ENCODE results near the gene RPTOR. TPM values are rescaled to one million over a fixed set of nuclear protein-coding genes. Genes with fewer than 3 reads are reported as not detected.
"Not testable (repeated sequence)": the region's sequence is repeated elsewhere in the genome, so short reads cannot be mapped to it uniquely, and the experiment has no call there.

Gene RPTOR
- polyA plus RNA-seq, 1 donor: 31.1 TPM

DNA sequence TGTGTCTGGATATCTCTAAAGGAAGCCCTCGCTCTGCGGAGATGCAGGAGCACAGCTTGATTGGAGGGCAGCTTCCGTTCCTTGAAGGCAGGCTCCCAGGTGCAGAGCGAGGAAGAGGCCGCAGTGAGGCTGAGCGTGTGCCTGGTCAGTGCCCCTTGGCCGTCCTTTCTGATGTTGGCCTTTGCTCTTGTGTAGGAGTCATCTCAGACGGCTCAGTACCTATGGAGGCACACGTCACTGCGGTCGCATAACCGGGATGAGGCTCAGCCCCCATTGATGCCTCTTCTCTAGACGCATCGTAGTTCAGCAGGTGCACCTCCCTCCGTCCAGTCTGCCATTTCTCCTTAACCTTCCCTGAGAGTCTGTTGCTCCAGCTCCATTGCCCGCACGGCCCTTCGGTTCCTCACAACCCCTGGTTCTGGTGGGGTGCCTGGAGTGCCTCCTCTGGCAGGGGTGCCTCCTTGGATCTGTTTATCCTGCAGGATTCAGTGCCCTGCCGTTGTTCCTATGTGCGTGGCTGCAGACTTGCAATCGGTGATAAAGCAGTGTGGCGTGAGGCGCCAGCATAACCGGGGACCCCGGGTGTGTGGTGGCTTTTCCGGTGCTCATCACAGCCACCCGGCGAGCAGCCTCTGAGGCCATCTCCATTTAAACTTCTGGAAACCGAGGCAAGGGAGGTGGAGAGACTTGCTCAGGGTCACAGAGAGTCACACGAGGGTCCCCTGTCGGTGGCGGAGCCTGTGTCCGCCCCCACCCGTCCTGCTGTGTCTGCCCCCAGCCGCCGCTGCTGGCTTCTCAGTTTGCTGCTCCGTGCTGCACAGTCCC lies 258.2 kb downstream of the RPTOR start:
- no peak for DNase-seq

DNA sequence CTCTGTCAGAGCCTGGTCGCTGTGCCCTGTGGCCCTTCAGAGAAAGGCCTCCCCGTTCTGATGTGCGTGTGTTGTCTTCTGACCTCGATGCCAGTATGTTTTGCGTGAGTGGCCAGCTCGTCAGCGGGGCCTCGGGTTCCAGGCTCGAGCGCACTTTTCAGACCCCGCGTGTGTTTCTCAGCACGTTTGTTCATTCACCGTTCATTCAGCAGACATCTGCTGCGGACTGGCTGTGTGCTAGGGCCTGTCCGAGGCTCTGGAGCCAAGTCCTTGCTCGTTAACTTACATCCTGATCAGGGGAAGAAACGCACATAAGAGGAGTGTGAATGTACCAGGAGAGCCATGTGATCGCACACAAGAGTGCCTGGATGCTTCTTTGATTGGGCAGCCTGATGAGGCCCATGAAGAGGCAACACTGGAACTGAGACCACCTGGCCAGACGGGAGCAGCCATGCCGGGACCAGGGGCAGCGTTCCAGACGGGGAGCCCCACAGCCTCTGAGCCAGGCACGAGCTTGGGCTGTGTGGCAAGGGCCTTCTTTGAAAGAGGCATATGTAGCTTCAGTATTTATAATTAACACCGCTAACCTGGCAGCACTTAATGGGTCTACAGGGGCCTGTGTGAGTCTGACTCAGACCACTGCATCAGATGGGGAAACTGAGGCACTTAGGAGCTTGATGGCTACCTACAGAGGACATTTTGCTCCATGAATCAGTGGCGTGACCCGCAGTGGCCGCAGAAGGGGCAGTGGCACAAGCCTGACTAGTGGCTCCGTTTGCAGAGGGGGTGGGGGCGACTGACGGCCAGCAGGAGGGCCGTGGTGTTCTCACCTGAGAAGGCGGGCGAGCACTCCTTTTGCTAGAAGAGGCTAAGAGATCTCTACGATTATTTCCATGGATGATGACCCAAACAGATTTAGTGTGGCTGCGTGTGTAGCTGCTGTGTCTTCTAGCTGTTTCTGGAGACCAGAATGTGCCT lies 259.1 kb downstream of the RPTOR start:
- DNase-seq: no peak

DNA sequence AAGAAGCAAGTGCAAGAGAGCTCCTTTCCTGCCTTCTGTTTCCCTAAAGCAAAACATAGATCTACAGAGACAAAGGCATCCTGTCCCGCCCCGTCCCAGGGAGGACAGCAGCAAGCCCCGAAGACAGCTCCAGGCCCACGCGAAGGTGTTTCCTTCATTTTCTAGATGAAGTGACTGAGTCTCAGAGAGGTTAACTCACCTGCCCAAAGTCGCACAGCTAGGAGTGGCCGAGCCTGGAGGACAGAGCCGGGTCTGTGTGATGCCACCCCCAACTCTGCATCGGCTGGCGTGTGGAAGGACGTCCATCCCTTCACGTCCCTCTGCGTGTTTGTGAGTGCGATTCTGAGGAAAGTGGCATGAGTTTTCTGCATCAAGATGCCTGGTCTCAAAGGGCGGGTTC lies 259.8 kb downstream of the RPTOR start:
- no peak for DNase-seq

DNA sequence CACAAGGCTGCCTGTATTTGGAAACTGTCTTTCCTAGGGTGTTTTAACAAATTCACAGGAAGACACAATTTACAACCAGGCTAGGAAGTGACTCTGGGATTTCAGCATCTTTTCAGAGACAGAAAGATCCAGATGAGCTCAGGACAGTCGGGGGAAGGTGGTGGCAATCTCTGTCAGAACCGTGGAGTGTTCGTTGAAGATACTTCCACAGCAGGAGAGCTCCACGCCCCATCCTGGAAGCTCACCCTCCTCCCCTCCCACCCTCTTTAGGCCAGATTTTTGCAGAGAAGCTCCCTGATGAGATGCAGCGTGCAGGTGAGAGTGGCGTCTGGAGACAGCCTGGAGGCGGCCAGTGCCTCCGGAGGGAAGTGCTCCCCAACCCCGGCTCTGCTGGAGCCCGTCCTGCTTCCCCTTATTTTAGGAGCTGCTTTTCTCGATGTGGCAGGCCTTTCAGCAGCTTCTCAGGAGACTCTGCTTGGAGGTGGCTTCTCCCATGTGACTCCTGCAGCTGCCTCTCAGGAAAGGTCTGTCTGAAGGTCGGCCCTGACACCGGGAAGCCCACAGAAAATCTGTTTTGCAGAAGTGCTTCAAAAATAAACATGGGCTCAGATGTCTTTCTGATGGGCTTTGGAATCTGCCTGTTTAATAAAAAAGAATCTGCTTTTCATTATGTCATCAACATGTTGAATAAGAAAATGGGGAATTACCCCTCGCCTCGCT lies 260.6 kb downstream of the RPTOR start:
- DNase-seq: no peak

DNA sequence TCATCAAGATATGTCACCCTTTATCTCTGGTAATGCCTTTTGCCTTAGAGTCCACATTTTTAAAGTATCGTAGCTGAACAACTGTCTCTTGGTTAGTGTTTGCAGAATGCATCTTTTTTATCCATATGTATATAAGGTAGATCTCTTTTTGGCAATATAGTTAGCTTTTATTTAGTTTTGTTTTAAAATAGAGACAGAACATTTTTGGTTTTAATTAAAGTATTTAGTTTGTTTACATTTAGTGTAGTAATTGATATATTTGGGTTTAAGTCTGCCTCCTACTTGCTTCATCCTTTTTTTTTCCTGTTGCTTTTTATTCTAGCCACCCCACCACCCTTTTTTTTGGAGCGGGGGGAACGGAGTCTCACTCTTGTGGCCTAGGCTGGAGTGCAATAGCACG lies 262.4 kb downstream of the RPTOR start:
- DNase-seq: no peak

DNA sequence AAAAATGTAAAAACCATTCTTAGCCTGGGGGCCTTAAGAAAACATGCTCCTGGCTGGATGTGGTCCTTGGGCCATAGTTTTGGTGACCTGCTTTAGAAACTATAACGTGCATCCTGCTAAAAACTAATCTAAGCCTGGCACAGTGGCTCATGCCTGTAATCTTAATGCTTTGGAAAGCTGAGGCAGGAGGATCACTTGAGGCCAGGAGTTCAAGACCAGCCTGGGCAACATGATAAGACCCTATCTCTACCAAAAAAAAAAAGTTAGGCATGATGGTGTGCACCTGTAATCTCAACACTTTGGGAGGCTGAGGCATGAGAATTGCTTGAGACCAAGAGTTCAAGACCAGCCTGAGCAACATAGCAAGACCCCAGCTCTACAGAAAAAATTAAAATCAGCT lies 263.2 kb downstream of the RPTOR start:
- no peak for DNase-seq

DNA sequence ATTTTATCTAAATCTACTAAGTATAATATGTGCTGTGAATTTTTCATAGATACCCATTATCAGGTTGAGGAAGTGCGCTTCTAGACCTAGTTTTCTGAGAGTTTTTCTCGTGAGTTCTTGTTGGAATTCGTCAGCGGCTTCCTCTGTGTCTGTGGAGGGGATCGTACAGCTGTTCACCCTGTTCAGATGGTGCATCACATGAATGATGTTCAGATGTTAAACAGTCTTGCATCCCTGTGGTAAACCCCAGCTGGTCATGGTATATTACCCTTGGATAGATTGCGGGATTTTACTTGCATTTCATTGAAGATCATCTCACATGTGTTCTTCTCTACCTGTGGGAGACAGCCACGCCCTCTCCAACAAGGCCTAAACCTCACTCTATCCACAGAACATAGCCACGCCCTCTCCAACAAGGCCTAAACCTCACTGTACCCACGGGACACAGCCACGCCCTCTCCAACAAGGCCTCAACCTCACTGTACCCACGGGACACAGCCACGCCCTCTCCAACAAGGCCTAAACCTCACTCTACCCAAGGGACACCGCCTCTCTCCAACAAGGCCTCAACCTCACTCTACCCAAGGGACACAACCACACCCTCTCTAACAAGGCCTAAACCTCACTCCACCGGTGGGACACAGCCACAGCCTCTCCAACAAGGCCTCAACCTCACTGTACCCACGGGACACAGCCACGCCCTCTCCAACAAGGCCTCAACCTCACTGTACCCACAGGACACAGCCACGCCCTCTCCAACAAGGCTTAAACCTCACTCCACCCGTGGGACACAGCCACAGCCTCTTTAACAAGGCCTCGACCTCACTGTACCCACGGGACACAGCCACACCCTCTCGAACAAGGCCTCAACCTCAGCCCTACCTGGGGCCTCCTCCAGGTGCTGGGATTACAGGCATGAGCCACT lies 266.8 kb downstream of the RPTOR start:
- DNase-seq: no peak

DNA sequence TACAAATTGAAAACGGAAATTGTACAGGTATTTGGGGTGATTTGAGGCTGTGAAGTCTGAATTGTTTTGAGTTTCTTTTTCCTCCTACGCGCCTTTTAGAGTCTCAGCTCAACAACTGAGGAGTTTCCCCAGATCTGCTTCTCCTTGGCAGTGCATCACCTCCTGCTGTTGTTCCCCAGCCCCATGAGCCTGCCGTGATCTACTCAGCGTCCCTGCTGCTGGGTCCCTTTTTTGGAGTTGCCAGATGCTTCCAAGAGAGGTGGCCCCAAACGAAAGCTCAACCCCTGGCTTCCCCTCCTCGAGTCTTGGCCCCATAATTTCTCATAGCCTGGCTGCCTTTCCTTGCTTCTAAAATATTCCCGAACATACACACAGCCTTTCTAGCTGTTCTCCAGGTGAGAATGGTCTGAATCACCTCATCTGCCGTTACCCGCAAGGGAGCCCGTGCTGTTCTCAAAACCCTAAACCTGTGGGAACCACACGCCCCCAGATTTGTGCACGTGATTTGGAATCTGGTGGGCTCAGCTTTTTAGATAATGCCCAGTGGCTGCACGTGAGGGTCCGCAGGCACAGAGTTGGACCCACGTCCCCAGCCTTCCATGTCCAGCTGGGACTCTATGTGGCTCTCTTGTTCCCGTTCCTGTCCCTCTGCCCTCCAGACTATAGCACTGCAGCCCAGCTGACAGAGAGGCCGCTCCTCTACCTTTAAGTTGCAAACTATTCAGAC lies 267.9 kb downstream of the RPTOR start:
- DNase-seq: no peak

DNA sequence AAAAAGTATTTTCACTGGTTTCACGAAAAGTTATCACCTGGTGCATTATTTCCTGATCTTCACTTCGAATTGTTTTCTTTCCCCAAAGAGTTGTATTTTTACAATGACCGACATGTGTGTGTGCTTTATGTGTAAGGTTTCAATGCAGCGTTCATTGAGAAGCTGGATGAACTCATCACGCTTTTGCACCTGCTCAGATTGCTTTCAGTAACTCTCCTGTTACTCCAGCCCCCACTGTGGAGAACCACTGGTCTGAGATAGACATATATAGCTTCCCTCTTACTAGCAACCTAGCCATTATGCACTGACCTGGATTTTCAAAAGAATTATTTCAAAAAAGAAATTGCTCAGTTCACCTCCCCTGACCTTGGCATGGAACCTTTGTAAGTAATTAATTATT lies 268.7 kb downstream of the RPTOR start:
- DNase-seq: no peak

DNA sequence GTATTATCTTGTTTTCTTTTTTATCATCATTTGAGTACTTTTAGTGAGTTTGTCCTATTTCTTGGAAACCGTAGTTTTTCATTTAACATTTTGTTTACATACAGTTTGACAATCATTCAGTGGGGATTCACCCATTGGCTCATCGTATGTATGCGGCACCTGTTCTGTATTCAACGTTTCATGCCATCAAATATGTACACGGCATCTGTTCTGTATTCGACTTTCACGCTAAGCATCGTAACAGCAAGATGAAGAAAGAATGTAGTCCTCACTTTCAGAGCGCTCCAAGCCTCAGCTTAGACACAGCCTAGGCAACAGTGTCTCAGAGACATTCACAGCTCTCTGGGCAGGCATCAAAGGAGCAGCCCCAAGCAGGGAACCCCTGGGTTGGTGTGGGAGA lies 269.9 kb downstream of the RPTOR start:
- DNase-seq: no peak

DNA sequence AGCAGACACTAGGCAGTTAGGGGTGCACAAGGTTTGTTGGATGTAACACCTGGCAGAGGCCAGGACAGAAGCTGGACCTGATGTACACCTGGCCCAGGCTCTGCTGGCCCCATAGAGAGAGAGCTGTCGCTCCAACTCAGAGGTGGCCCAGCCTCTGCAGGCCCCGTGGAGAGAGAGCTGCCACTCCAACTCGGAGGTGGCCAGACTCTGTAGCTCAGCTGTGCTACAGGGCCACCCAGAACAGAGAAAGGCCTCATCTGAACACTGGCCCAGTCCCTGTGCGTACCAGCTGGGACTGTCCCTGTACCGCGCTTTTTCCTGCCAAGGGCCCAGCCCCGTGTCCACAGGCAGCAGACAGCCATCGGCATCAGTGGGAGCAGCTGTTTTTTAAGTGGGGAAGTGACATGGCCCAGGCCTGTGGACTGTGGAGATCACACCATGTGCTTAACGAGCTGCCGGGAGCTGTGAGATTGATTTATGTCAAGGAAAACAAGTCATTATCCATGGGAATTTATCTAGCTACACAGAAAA lies 270.6 kb downstream of the RPTOR start:
- no peak for DNase-seq

DNA sequence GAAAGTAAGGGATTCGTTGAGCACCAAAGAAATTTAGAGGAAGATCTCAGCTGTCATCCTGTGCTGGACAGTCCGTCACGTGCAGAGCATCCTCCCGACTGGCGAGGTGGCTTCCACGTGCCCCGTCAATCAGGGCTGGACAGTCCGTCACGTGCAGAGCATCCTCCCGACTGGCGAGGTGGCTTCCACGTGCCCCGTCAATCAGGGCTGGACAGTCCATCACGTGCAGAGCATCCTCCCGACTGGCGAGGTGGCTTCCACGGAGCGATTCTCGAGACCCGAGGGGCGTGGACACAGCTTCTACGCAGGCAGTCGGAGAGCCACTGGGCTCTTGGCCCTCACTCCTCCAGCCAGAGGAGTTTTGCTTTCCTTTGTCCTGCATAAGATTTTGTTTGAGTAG lies 271.1 kb downstream of the RPTOR start:
- DNase-seq: not testable (repeated sequence)

DNA sequence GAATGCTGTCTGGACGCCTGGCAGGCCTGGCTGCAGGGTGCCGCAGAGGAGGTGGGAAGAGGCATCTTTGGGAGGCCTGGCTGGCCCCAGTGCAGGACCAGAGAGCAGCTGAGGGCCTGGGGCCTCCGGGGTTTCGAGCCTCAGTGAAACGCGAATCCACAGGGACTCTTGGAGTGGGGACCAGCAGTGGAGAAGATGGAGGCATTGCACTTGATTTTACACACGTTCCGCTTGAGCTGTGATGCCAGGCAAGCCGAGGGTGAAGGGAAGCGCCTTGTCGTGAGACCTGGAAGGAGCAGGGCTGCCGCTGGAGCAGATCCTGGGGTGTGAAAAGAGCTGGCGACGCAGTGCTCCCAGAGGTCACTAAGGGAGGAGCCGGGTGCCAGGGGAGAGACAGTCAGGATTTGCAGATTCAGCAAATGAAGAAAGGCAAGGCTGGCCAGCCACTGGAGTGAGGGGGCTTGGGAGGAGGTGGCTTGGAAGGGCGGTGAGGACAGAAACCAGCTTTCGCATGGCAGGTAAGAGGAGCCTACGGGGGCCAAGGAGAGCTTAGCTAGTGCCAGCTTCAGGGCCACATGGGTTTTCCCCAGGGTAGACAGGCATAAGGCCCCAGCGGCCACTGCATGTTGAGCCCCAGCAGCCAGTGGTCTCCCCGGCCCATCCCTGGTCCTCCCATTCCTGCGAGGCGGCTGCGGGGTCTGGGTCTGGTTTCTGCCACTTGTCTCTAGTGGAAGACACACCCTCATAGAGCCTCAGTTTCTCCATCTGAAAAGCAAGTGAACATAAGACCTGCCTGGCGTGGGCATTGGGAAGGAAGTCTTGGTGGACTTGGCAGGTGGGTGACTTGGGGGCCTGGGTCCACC lies 271.8 kb downstream of the RPTOR start:
- DNase-seq: no peak

DNA sequence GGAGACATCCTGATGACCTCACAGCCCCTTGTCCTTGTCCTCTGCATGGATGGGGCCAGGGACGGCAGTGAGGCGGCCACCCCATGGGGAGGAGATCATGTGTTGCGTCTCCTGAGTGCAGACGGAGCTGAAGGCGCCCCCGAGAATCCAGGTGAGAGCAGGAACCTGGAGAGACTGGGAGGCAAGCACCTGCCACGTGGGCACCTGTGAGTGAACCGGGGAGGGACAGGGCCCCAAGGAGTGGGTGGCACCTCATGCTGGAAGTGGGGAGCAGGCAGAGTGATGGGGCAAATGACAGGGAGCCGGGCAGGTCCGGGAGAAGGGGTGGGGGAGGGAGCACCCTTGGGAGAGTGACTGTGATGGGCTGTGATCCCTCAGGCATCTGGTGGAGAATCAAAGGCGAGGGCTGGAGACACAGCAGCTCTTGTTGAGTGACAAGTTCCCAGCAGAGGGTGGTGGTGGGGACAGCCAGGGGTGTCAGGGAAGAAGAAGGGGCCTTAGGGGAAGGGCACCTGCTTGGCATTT lies 272.7 kb downstream of the RPTOR start:
- DNase-seq: no peak

DNA sequence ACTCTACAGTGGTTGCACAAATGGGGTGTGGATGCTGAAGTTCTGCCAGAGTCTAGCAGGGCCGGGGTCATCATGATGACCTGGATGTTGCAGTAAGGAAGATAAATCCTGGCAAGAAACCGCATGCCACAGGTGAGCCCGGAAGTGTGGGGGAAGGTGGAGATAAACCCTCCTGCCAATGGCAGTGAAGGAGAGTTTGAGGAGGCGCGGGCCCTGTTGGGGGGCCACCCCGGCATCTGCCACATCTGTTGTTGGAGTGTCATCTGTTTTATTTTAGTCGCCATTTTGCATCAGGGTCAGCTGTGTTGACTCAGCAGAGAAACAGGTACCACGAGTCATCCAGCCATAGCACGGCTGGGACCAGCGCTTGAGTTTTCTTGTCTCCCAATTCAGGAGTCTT lies 273.2 kb downstream of the RPTOR start:
- no peak for DNase-seq

DNA sequence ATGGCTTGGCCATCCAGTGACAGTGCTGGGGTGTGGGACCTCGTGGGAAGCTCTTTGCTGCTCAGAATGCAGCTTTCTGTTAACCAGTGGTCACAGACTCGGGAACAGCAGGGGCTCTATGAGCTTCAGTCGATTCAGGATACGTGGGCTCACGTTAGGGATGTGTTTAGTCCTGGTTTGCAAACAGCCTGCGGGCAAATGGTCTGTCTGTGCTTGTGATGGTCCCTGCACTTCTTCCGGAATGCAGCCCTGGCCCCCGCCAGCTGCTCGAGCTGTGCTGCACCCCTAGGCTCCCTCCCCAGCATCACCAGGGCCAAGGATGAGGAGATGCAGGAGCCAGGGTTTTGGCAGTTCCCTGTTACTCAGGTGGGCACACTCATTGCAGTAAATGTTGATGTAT lies 274.2 kb downstream of the RPTOR start:
- no peak for DNase-seq

DNA sequence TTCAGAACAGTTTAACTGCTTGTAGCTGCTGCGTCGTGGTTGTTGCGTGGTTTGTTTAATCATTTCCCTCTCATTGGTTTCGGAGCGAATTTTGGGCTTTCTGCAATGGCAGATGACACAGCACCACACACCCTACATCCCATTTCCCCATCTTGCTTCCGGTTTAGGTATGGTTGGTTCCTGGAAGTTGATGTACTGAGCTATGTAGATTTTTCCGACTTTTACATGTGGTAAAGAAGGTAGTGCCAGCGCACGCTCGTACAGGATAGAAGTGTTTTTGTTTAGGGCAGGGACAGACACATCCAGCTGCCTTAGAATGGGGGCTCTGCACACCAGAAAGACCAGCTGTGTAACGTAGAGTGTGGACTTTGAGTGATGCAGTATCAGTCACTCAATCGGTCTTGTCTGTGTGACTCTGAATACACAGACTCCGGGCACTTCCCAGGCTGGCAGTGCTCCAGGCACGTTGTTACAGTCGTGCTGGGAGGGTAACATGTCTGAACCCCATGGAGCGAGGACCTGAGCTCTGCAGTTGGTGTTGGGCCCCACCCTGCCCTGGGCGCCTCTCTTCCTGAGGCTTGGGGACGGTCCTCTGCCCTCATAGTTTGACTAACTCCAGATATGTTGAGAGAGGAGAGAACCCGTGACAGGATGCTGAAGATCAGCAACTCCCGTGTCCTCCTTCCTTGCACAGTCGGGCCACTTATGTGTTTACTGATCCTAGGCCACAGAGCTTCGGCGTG lies 275.0 kb downstream of the RPTOR start:
- DNase-seq: no peak

DNA sequence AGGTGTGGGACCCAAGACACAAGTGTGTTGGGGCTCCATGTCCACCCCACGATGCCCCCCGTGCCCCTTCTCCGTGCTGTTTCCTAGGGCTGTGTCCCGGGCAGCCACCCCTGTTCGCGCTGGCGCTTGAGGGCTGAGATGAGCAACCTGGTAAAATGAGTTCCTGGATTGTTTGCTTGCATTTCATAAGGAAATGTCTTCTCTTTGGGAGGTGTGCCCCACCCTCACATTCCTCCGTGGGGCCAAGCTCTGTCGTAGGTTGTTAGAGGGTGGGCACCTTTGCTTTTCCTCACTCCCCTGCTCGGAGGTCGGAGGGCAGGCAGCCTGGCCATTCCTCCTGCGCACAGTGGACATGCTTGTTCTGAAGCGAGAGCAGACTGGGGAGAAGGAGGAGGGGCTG lies 275.7 kb downstream of the RPTOR start:
- no peak for DNase-seq

DNA sequence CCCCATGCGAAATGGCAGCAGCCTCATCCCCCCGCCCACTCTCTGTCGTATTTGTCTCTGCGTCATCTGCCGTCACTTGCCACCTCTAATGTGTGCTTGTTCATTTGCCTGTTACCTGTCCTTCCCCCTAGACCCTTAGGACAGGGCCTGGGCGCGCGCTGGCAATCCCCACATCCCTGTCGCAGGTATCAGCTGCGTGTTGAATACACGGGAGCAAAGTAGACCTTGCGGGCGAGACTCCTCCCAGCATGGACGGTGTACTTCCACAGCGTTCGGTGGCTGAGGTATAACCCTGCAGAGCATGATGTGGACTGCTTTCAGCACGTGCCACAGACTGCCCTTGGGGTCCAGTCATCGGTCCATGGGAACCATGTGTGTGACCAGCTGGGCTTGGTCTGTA lies 276.9 kb downstream of the RPTOR start:
- DNase-seq: no peak
